ENCODE data around the gene STUM.
A peak's percentile ranks its signal among the peaks of the same experiment; 100 is the strongest.

The STUM gene

DNA sequence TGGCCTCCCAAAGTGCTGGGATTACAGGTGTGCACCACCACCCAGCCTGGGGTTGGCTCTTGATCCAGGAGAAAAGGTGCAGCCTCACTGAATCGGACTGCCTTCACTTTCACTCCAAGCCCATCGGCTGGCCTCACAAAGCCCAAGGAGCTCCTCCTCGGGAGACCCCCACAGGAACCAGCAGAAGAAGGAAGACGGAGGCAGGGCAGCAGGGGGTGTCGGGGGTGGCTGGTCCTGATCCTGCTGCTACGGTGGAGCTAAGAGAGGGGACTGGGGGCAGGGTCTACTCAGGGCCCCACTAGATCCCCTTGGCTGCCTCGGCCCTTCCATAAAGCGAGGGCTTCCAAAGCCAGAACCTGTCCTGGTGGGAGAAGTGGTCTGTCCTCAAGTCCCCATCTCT lies 93.9 kb downstream of the STUM start:
- no peak for DNase-seq

DNA sequence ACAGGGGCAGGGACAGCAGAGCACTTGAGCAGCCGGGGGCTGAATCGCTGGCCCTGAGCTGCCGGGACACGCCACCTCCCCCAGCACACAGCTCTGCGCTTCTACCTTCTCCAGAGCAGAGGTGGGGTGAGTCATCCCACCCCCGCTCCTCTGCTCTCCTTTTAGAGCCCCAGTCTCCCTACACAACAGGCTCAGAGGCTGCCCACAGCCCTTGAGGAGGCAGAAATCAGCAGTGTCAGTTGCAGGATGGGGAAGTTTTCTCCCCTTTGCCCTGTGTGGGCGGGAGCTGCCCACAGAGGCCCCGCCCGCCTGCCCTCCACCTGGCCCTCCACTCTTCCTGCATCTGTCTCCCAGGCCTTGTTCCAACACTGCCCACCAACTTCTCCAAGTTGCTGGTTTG lies 94.6 kb downstream of the STUM start:
- peak; percentile 83 for DNase-seq

DNA sequence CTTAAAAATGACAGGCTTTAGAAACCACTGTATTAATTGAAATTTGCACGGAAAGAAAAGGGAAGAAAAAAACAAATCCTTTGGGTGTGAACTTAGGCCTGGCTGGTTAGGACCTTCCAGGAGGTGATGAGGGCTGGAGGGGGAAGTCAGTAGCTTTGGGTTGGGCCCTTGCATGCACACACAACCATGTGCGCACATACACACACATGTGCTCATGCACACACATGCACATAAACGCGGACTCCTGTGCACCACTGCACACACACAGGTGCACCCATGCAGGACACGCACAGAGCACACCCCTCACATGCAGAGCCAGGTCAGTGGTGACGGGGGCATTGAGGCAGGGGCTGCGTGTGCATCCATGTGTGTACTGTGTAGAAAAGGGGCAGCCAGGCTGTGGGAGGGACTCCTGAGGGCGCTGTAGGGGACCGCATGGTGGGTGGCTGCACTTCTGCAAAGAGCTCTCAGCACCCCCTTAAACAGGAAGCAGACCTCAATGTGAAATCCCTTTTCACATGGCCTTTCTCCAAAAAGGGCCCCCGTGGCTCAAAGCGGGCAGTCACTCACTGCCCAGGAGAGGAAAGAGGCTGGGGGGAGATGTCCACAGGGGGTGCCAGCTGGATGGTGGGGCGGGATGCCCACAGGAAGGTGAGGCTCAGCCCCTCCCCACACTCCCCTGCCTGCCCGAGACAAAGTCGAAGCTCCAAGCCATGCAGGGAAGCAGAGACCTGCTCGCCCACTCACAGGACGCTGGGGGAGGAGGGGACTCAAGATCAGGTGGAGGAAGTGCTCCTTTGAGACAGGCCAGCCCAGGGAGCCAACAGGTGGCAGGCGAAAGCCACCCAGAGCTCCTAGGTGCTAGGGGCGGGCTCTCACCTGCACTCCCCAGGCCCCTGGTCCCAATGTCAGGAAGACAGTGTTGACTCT lies 95.3 kb downstream of the STUM start:
- peak; percentile 58 for DNase-seq

DNA sequence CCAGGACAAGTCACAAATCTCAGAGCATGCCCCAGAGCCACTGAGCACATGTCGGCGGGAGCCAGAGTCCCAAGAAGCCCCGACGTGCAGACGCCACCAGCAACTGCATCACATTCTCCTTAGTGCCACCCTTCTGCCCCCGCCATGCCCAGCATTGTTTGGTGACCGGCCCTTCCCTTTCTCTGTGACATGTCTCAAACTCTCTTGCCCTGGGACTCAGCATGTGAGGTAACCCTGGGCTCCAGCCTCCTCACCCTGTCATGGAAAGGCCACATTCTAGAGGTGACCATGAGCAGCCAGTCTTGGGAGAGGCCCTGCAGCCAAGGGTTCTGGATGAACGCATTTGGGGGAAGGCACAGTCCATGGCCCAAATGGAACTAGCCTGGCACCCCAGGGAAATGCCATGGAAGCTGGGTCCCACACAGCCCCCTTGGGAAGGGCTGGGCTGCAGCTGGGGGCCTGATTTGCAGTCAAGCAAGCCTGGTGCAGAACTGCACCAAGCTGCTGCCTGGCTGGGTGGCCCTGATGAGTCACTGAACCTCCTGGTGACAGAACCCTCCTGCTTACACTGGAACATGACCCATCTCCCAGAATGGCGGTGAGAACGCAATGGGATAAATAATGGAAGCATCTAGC lies 96.1 kb downstream of the STUM start:
- DNase-seq: peak; percentile 53

DNA sequence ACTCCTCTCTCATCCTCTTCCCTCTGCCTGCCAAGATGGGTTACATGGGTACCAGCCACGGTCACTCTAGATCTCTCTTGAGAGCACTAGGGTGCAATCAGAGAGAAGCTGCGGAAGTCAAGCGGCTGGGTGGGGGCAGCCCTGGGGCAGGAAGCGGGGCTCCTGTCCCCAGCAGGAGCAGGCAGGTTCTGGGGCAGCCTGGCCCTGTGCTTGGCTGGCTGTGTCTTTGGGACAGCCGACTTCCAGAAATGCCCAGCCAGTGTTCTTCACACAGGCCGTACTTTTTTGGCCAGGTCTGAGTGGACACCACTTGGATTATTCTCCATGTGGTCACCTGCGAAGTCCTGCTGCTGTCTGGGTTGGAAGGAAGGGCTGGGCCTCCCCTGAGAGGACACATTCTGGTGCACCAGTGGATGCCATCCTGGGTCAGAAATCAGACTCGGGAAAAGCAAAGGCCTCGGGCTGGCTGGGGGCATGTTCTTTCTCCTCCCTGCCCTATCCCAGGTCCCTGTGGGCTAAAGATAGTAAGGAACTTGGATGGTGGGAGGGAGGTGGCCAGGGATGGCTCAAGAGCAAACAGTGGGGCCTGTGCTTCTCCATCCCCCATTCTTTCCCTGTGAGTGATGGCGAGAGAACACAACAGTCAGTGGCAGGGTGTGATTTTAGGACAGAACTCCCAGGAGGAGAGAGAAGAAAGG lies 96.9 kb downstream of the STUM start:
- DNase-seq: no peak

DNA sequence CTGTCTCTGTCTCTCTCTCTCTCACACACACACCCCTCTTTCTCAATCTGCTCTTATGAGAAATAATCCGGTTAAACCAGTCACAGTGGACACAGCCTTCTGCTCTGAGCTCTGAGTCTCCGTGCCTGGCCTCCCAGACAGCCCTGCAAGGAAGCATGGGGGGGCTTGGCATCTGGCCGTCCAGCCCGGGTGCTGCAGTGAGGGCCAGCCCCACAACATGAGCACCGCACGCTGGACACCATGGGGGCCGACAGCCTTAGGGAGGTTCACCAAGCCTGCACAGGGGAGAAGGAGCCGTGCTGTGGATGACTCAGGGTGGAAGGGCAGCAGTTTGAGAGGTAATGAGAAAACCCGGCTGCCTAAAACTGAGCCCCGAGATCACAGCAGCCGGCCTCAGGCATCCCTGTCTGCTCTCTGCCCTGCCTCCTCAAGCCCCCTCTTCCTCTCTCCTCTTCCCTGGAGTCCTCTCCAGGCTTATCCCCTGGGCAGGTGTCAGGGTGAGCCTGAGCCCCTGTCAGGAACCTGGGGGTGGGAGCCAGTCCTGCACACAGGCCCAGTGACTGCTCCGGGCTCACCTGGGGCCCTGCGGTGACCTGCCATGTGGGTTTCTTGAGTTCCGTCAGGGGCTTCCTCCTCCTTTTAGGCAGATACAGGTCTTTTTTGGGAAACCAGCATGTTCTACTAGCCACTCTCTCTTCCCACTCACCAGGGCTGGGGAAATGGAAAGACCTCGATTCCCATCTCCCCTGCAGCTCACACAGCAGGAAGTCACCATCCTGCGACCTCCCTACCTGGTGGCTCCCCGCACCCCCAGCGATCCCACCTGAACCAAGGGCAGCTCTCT lies 97.7 kb downstream of the STUM start:
- DNase-seq: no peak

DNA sequence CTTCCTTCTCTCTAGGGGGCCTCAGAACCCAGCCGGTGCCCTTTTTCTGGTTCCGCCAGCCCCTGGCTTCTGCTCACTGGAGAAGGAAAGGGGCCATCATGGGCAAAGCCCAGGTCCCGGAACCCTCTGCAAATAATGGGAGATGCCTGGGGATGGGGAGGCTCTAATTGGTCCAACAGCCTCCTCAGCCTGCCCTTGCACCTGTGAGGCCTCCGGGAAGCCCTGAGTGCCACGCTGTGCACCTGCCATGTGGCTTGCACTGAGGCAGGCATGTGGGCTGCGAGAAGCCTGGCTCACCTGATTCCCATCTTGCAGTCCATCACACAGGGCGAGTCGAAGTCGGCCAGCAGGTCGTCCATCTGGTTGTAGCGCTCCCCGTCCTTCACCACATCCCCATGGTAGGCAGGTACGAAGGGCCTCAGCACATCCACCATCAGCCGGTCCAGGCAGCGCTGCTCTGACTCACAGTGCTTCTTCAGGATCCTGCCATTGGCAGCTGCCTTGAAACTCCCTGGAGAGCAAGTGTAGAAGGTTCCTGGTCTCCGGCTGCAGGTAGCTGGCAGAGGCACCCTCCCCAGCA lies 98.4 kb downstream of the STUM start:
- DNase-seq: no peak

DNA sequence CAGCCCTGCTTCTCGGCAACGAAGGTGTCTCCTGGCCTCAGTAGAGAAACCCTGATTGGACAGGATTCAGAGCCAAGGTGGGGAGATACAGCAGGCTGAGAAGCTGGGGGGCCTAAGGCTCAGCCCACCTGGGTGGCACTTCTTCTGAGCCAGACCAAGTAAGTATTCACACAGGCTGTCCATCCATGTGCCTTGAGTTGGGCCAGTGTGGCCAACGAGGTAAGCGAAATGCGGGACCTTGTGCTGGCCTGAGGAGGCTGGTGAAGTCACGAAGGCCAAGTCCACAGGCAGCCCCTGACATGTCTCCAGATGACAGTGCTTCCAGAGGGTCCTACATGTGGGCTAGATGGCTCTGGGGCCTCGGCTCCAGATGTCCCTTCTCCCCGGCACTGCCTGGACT lies 99.2 kb downstream of the STUM start:
- DNase-seq: no peak

DNA sequence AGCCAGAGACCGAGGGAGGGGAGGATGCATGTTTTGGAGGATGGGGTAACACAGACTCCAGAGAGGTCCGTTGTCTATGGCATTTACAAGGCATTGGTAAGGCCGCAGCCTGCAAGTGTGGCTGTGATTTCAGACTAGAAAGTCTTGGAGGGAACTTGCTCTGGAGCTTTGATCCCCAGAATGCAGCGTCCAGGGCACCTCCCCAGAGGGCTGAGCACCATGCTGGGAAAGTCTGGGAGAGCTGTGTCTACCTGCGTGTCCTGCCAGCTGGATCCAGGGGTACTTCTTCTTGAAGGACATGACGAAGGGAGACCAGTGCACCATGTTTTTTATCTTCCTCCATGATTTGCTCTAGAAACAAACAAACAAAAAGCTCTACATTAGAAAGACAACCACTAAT lies 99.9 kb downstream of the STUM start:
- DNase-seq: no peak

DNA sequence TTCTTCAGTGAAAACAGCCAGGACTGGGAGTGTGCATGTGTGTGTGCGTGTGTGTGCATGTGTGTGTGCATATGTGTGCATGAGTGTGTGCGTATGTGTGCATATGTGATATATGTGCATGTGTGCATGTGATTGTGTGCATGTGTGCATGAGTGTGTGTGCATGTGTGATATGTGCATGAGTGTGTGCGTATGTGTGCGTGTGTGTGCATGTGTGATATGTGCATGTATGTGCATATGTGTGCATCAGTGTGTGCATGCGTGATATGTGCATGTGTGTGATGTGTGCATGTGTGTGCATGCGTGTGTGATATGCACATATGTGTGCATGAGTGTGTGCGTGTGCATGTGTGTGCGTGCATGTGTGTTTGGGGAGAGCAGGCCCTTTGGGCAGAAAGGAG lies 100.7 kb downstream of the STUM start:
- no peak for DNase-seq

DNA sequence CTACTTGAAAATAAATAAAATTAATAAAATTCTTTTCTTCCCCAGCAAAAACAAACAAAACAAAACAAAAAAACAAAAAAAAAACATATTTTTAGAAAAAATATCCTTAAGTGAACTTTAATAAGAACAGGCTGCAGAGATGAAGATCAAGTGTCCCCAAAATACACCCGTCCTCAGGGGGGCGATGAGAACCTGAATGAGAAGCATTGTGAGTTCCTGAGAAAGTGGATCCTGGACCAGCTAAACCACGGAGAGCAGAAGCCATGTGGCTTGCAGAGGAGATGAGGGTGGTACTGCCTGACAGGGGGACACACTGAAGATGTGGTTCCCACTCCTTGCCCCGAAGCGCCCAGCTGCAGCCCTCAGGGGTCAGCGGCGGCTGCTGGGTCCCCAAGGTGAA lies 101.2 kb downstream of the STUM start:
- DNase-seq: peak; percentile 46

DNA sequence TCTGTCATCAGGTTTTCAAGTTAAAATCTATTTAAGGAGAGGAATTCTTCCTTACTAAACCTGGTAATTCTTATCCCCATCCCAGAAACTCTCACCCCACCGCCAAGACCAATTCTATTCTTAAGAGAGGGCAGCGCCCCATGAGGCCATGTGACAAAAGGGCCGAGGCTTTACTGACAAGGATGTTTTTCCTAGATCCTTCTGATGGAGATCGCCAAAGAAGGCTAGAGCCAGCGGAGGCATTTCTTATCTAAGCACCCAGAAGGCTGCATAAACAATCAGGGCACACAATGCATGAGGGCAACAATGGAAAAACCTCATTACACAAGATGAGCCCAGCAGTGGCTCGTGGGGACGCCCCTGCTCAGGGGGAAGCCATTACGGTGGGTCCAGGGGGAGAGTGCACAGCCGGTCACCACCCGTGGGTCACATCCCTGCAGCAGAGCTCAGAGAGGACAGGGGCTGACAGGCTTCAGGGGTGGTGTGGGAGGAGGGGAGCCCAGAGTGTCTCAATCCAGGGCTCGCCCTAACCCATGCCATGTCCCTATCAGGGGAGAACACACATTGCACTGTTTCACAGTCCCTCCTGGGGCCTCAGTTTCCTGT lies 101.8 kb downstream of the STUM start:
- DNase-seq: no peak

DNA sequence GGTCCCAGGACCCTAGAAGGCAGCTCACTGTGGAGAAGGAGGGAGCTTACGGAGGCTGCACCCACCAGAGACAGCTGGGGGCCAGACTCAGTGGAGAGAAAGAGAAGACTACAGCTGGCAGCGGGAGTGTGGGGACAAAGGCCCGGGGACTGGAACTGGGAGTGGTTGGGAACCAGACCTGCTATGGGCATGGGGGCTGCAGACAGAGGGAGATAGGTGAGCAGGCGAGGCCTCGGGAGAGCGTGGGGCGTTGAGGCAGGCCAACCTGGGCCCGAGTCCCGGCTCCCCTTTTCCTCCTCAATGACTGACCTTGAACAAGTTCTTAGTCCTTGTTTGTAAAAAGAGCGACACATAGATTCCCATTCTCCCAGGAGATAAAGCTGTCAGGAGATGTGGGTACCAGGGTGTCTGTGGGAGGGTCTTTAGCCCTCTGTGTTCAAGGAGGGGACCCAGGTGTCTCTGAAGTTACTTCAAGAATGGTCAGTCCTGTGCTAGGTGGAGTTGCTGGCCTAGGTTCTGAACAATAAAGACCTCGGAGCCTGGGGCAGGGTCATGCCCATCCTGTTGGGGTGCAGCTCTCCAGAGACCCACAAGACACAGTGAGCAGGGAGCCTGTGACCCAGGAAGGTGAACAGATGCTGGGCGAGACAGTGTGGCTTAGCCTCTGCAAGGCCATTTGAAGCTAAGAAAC lies 102.6 kb downstream of the STUM start:
- no peak for DNase-seq

DNA sequence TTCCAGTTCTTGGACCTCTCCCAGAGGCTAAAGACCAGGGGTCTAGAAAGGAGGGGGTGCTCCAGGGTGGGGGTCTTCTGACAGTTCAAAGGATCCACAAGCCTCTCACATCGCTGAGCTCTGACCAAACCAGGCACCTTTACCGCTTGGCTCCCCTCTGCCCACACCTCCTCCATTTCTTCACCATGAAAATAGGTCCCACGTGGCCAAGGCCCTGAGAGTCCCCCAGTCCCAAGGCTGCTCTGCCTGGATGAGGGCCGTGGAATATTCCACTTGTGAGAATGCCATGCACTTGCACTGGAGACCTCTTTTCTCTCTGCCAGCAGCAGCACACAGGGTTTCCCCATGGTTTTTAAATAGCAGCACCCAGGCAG lies 103.2 kb downstream of the STUM start:
- no peak for DNase-seq

DNA sequence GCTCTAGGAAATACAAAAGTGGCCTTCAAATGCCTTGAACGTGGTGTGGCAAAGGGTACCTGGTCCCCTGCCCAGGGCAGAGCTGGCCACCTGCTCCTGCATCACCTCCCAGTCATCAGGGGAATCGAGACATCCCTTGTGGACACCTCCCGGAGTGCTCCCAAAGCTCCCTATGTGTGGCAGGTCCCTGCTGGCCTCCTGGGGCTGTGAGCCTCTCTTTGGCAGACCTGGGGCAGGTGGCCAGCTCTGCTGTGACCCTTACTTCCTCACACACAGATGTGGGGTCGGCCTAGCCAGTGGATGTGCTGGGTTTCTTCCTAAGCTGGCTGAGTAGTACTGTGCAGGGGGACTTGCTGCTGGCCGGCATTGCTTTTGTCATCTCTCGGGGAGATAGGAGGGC lies 104.0 kb downstream of the STUM start:
- DNase-seq: no peak

DNA sequence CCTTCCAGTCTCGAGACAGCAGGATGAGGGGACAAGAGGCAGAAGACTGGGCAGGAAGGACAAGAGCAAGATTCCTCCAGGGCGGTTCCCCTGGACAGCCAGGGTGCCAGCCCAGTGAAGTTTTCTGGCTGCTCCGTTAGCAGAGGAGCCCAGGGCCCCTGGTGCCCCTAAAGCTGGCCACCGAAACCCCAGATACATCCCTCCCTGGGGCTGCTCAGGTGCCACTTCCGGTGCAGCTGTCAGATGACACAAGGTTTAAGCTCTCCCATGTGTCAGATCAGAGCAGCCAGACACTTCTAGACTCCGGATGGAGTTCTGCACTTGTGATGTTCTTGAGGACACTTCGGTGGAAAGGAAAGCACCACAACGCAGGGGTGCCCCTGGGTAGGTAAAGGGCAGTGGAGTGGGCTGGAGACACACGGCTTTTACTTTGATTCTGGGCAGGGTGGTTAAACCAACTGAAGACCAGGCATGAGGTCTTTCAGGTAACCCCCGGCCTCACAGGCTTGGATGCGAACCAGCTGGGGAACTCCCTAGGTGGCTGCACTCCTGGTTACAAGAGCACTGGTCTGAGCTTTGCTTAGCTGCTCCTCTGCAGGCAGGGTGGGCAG lies 104.9 kb downstream of the STUM start:
- peak; percentile 61 for DNase-seq

DNA sequence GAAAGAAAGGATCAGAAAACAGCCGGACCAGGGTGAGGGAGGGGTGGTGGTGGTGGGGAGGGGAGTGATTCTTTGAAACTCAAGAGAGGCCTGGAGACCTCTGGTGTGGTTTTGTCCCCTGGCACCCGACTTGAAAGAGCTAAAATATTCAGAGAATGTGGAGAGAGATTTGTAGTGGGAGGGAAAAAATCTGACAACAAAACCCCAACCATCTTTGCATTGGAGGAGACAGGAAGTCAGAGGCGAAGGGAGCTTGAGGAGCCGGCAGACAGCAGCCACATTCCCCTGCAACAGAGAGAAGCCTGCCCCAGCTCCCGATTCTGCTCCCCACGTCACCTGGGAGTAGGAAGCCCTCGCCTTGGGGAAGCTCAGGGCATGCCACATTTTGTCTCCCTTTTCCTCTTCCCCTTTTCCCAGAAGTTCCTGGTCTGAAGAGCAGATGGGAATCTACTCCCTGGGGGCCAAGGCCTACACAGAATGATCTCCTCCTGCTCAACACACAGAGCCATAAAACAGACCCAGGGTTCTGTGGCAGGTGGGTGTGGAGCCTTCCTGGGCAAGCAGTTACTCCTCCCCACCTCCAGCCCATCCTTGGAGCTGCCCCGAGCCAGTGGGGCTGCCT lies 105.6 kb downstream of the STUM start:
- DNase-seq: no peak

DNA sequence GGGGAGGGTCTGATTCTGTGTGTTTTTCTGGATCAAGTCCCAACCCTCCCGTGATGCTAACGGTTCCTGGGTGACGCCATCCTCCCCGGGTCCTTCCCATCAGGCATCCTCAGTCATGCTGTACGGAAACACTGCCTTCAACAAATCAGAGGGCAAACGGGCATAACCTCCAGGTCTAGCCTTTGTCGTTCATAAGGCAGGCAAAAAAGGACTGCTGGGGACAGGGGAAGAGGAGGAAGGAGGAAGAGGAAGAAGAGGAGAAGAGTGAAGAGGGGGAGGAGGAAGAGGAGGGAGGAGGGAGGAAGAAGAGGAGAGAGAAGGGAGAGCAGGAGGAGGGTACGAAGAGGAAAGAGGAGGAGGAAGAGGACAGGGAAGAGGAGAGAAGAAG lies 106.1 kb downstream of the STUM start:
- DNase-seq: no peak

DNA sequence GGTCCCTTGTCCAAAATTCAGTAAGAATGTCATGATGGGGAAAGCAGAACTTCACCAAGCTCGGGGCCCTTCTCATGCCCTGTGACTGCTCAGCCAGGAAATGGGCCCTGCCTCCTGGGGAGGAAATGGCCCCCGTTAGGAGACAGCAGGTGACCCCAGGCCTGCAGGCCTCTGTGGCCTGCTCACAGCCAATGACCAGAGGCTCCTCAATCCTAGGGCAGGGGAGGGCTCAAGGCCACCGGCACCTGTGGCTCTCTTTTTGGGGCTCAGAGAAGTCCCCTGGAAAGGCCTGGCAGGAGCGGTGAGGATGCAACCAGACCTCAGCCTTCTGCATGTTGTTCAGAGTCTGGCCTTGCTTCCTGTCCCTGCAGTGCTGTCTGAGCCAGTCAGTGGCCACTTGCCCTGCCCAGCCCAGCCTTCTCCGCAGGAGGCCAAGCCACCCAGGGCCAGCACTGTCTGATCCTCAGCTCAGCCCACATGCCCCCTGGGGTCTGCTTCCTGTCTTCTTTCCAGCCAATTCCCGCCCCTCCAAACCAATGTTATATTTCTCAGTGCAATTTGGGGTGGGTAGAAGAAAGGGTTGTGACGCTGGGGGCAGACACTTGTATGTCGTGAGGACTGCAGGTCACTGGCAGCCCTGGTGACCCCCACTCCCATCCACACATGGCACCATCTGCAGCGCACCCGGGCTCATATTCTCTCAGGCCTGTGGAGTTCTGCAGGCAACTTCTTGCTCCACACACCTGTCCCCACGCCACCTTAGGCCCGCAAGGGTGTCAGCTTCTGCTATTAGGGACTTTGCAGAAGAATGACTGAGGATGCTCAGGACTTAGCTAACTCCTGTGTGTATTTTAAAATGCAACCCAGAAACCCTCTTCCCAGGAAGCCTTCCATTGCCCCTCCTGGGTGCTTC lies 106.9 kb downstream of the STUM start:
- no peak for DNase-seq

DNA sequence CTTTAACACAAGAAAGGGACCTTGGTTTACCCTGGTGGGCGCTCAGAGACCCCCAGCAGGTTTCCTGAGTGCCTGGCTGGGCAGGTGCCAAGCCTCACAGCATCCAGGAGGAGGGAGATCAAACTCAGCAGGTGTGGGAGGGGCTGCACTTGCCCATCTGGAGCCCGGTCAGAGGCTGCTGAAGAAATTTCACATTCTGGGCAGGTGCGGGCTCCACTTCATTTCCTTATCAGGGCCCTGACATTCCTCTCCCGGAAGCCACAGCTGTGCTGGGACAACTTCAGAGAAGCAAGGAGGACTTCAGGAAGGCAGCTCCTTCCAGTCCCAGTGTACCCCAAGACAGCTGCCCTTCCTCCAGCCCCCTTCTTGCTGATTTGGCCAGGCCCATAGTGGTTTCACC lies 107.6 kb downstream of the STUM start:
- DNase-seq: no peak

Data from stimulated activated CD4-positive, alpha-beta T cell treated with anti-CD3 and anti-CD28 coated beads, Interleukin-15, amount 100 ng/mL, for 24 hours (primary cell).